ENCODE results near the gene XYLT2. TPM values are rescaled to one million over a fixed set of nuclear protein-coding genes. Genes with fewer than 3 reads are reported as not detected.

The XYLT2 gene
- total and polyA plus RNA-seq, 2 of the 8 experiments (the other 6 are each of a cell fraction or from before 2014, with no cell fraction given): 28.0 to 29.9 TPM

GRCh38 chr17:50298018-50298417, 47.9 kb upstream of the XYLT2 start (continued):
- TF ChIP-seq CHD7 (IDR thresholded peaks at IDR 0.05; ENCODE audit: insufficient replicate concordance, low read length): no peak
- TF ChIP-seq YY1 (IDR thresholded peaks at IDR 0.05; ENCODE audit: low read depth, low read length): no peak
- TF ChIP-seq CBX8 (IDR thresholded peaks at IDR 0.05; ENCODE audit: borderline replicate concordance, low read depth, low read length): no peak
- no peak for TF ChIP-seq BACH1 (IDR thresholded peaks at IDR 0.05; ENCODE audit: low read length)
- no peak for TF ChIP-seq BRCA1 (IDR thresholded peaks at IDR 0.05; ENCODE audit: low read depth, low read length)
